ENCODE data around the gene PCDH8.

PCDH8 gene

DNA sequence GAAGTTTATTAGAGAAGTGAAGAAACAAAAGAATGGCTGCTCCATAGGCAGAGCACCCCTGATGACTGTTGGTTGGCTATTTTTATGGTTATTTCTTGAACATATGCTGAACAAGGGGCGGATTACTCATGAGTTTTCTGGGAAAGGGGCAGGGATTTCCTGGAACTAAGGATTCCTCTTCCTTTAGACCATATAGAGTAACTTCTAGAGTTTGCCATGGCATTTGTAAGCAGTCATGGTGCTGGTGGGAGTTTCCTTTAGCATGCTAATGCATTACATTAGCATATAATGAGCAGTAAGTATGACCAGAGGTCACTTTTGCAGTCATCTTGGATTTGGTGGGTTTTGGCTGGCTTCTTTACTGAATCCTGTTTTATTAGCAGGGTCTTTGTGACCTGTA lies 38.7 kb upstream of the PCDH8 start:
- in situ Hi-C loops (cut with MboI; ENCODE audit: low sequenced_read_pairs, unreplicated experiment): no loop called here
- no peak for DNase-seq (ENCODE audit: low spot score)

DNA sequence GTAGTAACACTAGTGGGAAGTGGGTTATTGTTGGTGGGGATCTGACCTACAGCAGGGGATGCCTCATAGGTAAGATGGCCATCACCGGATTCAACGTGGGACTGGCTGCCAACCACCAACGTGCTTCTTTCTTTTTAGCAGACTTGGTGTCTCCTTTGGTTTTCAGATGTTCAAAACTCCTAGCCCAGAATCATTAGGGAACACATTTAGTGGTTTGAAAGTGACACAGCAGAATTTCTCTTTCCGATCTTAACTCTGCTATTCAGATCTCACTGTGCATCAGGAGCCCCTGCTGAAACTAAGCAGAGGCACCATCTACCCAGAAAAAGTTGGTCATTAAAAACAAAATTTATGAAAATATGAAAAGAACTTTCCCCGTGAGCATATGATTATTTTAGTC lies 36.7 kb upstream of the PCDH8 start:
- TF ChIP-seq, protein P1, sequence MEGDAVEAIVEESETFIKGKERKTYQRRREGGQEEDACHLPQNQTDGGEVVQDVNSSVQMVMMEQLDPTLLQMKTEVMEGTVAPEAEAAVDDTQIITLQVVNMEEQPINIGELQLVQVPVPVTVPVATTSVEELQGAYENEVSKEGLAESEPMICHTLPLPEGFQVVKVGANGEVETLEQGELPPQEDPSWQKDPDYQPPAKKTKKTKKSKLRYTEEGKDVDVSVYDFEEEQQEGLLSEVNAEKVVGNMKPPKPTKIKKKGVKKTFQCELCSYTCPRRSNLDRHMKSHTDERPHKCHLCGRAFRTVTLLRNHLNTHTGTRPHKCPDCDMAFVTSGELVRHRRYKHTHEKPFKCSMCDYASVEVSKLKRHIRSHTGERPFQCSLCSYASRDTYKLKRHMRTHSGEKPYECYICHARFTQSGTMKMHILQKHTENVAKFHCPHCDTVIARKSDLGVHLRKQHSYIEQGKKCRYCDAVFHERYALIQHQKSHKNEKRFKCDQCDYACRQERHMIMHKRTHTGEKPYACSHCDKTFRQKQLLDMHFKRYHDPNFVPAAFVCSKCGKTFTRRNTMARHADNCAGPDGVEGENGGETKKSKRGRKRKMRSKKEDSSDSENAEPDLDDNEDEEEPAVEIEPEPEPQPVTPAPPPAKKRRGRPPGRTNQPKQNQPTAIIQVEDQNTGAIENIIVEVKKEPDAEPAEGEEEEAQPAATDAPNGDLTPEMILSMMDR (IDR thresholded peaks at IDR 0.05; ENCODE audit: borderline replicate concordance, control extremely low read depth, extremely low read depth, insufficient read depth, missing control alignments): no peak
- DNase-seq (ENCODE audit: low spot score): no peak
- in situ Hi-C loops (cut with MboI; ENCODE audit: low sequenced_read_pairs, unreplicated experiment): no loop called here

More for the DNA sequence above, 38.7 kb upstream of the PCDH8 start:
- TF ChIP-seq, protein P1 (IDR thresholded peaks at IDR 0.05; ENCODE audit: borderline replicate concordance, control extremely low read depth, extremely low read depth, insufficient read depth, missing control alignments): no peak

DNA sequence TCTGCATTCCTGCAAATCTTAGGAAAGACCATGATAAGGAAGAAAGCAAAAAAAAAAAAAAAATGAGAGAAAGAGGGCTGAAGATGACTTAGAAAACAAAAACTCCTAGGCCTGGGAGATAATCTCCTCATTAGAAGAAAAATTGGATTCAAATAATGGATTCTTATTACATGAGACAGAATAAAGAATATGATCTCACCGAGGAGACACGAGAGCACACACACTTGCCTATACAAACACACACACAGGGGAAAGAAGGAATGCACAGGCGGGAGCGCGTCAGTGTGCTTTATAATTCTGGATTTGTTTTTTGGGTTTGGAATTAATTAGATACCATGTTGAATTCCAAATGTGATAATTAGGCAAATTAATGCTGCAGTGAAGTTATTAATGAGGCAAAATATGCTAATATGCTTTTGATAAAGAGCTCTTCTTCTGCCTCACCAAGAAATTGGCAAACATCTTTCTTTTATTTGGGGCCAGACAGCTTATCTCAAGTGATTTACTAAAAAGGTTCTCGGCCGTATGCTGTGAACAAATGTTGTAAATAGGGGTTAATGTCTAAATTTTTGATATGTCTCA lies 36.1 kb upstream of the PCDH8 start:
- in situ Hi-C loops (cut with MboI; ENCODE audit: low sequenced_read_pairs, unreplicated experiment): no loop called here
- TF ChIP-seq, protein P1 (IDR thresholded peaks at IDR 0.05; ENCODE audit: borderline replicate concordance, control extremely low read depth, extremely low read depth, insufficient read depth, missing control alignments): no peak
- no peak for DNase-seq (ENCODE audit: low spot score)

DNA sequence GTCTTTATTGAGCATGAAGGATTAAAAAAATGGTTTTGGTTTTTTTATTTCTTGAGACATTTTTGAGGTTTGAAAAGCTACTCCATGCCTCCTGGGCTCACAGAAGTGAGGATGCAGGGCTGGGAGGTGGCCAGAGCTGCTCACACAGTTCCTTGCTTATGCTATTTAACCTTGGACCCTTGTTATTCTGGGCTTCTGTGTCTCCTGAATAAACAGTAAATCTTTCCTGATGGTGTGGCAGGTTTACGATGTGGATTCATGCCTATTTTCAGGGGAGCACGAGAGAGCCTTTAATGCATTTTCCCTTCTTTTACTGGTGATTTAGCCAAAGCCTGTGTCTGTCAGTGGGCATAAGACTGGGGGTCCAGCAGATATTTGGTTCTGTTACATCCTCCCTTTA lies 34.3 kb upstream of the PCDH8 start:
- in situ Hi-C loops (cut with MboI; ENCODE audit: low sequenced_read_pairs, unreplicated experiment): no loop called here
- TF ChIP-seq, protein P1 (IDR thresholded peaks at IDR 0.05; ENCODE audit: borderline replicate concordance, control extremely low read depth, extremely low read depth, insufficient read depth, missing control alignments): no peak
- no peak for DNase-seq (ENCODE audit: low spot score)

DNA sequence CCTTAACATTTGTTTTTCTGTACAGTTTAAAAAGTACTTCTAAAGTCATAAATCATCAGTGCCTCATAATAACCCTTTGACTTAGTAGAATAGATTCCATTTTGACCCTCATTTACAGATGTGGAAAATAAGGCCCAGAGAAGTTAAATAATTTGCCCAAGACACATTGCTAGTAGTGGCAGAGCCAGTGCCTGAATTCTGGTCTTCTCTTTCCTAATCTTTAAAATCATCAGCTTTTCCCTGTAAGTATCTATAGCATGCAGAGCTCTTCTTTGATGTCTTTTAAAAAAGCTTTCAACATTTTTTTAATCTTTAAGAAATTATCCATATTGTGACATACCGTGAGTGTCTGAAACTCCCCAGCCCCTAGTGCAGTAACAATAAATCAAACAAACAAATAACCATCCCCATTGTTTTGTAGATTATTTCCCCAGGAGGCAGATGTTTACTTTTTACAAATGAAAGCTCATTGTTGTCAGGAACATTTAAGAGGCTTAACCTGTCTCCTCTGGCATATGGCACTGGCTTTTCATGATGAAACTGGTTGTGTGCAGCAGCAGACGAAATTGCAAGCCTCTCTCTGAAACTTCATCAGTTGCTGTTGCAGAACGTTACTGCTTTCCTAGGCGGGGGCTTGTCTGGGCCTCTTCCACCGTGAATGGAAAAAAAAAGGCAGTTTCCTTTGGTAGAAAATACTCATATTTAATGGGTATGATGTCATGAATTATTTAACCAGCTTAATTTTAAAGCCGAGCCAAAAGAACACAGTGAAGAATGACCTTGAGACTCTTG lies 31.7 kb upstream of the PCDH8 start:
- TF ChIP-seq, protein P1 (IDR thresholded peaks at IDR 0.05; ENCODE audit: borderline replicate concordance, control extremely low read depth, extremely low read depth, insufficient read depth, missing control alignments): no peak
- in situ Hi-C loops (cut with MboI; ENCODE audit: low sequenced_read_pairs, unreplicated experiment): no loop called here
- DNase-seq (ENCODE audit: low spot score): no peak

DNA sequence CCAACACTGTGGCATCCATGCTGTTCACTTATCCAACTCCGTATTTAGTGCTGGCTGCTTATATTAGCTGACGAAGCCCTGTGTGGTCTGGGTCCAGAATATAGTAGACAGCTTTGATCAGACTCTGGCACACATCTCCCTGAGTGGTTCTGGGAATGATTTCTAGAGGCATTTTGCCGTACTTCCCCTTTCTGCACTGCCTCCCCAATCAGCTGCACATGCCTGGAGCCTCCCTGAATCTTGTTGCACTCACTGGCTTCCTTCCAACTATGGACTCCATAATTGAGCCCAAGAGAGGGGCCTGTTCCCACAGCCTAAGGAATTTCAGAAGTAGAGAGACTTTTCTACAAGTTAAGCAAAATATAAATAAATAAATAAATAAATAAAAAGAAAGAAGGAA lies 30.4 kb upstream of the PCDH8 start:
- TF ChIP-seq, protein P1 (IDR thresholded peaks at IDR 0.05; ENCODE audit: borderline replicate concordance, control extremely low read depth, extremely low read depth, insufficient read depth, missing control alignments): no peak
- DNase-seq (ENCODE audit: low spot score): no peak
- in situ Hi-C loops (cut with MboI; ENCODE audit: low sequenced_read_pairs, unreplicated experiment): no loop called here
